Lower lobe of right lung (tissue), 2 donors: ENCODE measurements around the gene SCTR. TPM values are rescaled to one million over a fixed set of nuclear protein-coding genes. Genes with fewer than 3 reads are reported as not detected.

ENCODE experiments used
- ATAC-seq, 2 donors: fragments of 200-7000 bp; cut with Tn5 transposase; one replicate each; pipeline ENCODE4 v1.9.1; 2020 to 2022; ENCODE audit warnings: mild to moderate bottlenecking in 2 of 2, moderate library complexity in 2 of 2
- DNase-seq: peaks from one replicate; pipeline ENCODE4 v3.0.0-alpha.2; 2020
- H3K27ac ChIP-seq: fragments of 200-600 bp; one replicate; pipeline ENCODE4 v1.8.0; 2022
- H3K27me3 ChIP-seq: fragments of 200-600 bp; one replicate; pipeline ENCODE4 v1.8.0; 2022; ENCODE audit warnings: low read depth
- H3K36me3 ChIP-seq: fragments of 200-600 bp; one replicate; pipeline ENCODE4 v1.8.0; 2022; ENCODE audit warnings: mild to moderate bottlenecking
- H3K4me1 ChIP-seq: fragments of 200-600 bp; one replicate; pipeline ENCODE4 v1.8.0; 2022
- H3K4me3 ChIP-seq: fragments of 200-600 bp; one replicate; pipeline ENCODE4 v1.8.0; 2022; ENCODE audit warnings: mild to moderate bottlenecking
- H3K9me3 ChIP-seq: fragments of 200-600 bp; one replicate; pipeline ENCODE4 v1.8.0; 2022
- CTCF ChIP-seq: fragments of 200-600 bp; IDR thresholded peaks from one replicate; pipeline ENCODE4 v1.8.0; 2022; ENCODE audit warnings: antibody characterized with exemption, mild to moderate bottlenecking
- intact Hi-C: fragments of 100-400 bp; cut with DNase I; formaldehyde crosslinking; loops from one replicate; pipeline ENCODE4 v1.11.0; 2022
- total RNA-seq: library from RNA; stranded (reverse); fragmentation: NEBNext Ultra II Directional; extraction: Animal tissue kit (Norgen Biotek cat#: 25700); gene quantifications from one replicate; pipeline ENCODE4 v1.2.1, GENCODE V29; 2021
- donor health status: DM: no; HTN: yes; CAD: no; lungs with severe emphysema.

Gene SCTR
- total RNA-seq, 1 donor from 2014 or later: 13.2 TPM

GRCh38 chr2:119468154-119468955, 55.9 kb downstream of the SCTR start:
- no peak for DNase-seq
- no peaks in the 10 kb centered on the region for H3K36me3 ChIP-seq
- no peak overlapping the region for H3K27ac ChIP-seq
- ATAC-seq: peak; percentile 48 to 73
- no peaks in the 10 kb centered on the region for H3K9me3 ChIP-seq
- H3K27me3 ChIP-seq: no peaks in the 10 kb centered on the region
- peaks cover 26% of the 10 kb centered on the region for H3K4me1 ChIP-seq
- no peak for TF ChIP-seq CTCF
- intact Hi-C loops: no loop called here
- no peak overlapping the region for H3K4me3 ChIP-seq

GRCh38 chr2:119466373-119466772, 57.9 kb downstream of the SCTR start:
- no peaks in the 10 kb centered on the region for H3K9me3 ChIP-seq
- intact Hi-C loops: no loop called here
- H3K36me3 ChIP-seq: no peaks in the 10 kb centered on the region
- ATAC-seq: no peak
- H3K4me3 ChIP-seq: no peak overlapping the region
- no peaks in the 10 kb centered on the region for H3K27me3 ChIP-seq
- H3K27ac ChIP-seq: no peak overlapping the region
- DNase-seq: no peak
- peaks cover 26% of the 10 kb centered on the region for H3K4me1 ChIP-seq
- no peak for TF ChIP-seq CTCF

- DNase-seq: no peak
- no peaks in the 10 kb centered on the region for H3K36me3 ChIP-seq
- H3K27ac ChIP-seq: no peak overlapping the region
- H3K4me3 ChIP-seq: no peak overlapping the region
- intact Hi-C loops: no loop called here
- no peaks in the 10 kb centered on the region for H3K9me3 ChIP-seq
- no peak for ATAC-seq
- no peak for TF ChIP-seq CTCF
- no peaks in the 10 kb centered on the region for H3K27me3 ChIP-seq
- peaks cover 26% of the 10 kb centered on the region for H3K4me1 ChIP-seq
Measured at GRCh38 chr2:119465687-119466086, 58.6 kb downstream of the SCTR start.

GRCh38 chr2:119464981-119465380, 59.3 kb downstream of the SCTR start:
- Histone ChIP-seq H3K4me3 (no peak overlapping the region), H3K27ac (no peak overlapping the region), H3K27me3 (no peaks in the 10 kb centered on the region), H3K4me1 (peaks cover 26% of the 10 kb centered on the region), H3K9me3 (no peaks in the 10 kb centered on the region), H3K36me3 (no peaks in the 10 kb centered on the region)
- intact Hi-C loops: no loop called here
- TF ChIP-seq CTCF: no peak
- DNase-seq (no peak), ATAC-seq (peak; percentile 62 to 74)

- DNase-seq (no peak), ATAC-seq (no peak)
- H3K27ac ChIP-seq: no peak overlapping the region
- no peaks in the 10 kb centered on the region for H3K36me3 ChIP-seq
- H3K27me3 ChIP-seq: no peaks in the 10 kb centered on the region
- H3K9me3 ChIP-seq: no peaks in the 10 kb centered on the region
- no peak for TF ChIP-seq CTCF
- no peak overlapping the region for H3K4me3 ChIP-seq
- H3K4me1 ChIP-seq: peaks cover 18% of the 10 kb centered on the region
- intact Hi-C loops: no loop called here
Measured at GRCh38 chr2:119463990-119464389, 60.3 kb downstream of the SCTR start.
